Sigmoid colon (tissue), 4 donors: ENCODE results near the gene ARL16.

Experiments used
- CTCF ChIP-seq, 4 experiments: fragments of 450-650 bp in 3 of 4; fragments of 200-600 bp in 1 of 4; IDR thresholded peaks; one replicate each; pipeline ENCODE4 v1.5.1; 2016 to 2019; ENCODE audit warnings: antibody characterized with exemption in 4 of 4, mild to moderate bottlenecking in 3 of 4, moderate library complexity in 2 of 4
- EP300 ChIP-seq, 4 donors: sonication (generic); formaldehyde crosslinking; IDR thresholded peaks; one replicate each; pipeline ENCODE4 v1.6.1; 2017; ENCODE audit warnings: antibody characterized with exemption in 4 of 4
- POLR2A ChIP-seq, 2 donors: fragments of 450-650 bp; IDR thresholded peaks; one replicate each; pipeline ENCODE4 v1.6.1; 2016; ENCODE audit warnings: antibody characterized with exemption in 2 of 2, mild to moderate bottlenecking in 2 of 2, moderate library complexity in 2 of 2
- POLR2AphosphoS5 ChIP-seq, 4 donors: sonication (generic); formaldehyde crosslinking; IDR thresholded peaks; one replicate each; pipeline ENCODE4 v1.6.1; 2017; ENCODE audit warnings: antibody characterized with exemption in 4 of 4

GRCh38 chr17:81656118-81656743, 27.4 kb downstream of the ARL16 start, which contains the start of gene PDE6G:
- TF ChIP-seq CTCF (IDR thresholded peaks at IDR 0.05), result no peak
- no peak for TF ChIP-seq EP300 (IDR thresholded peaks at IDR 0.05)
- TF ChIP-seq POLR2AphosphoS5 (IDR thresholded peaks at IDR 0.05), result no peak
- TF ChIP-seq POLR2A (IDR thresholded peaks at IDR 0.05), result no peak
